ENCODE data around the gene MAP3K3. TPM values are rescaled to one million over a fixed set of nuclear protein-coding genes. Genes with fewer than 3 reads are reported as not detected.

Gene MAP3K3
- total RNA-seq, 1 experiment from 2014 or later = 8.7 TPM

- DNase-seq (ENCODE audit: extremely low read depth, low read depth) = no peak
Measured at GRCh38 chr17:63689479-63689878, 67.3 kb downstream of the MAP3K3 start.

GRCh38 chr17:63692195-63692816 is 70.1 kb downstream of the MAP3K3 start:
- no peak for DNase-seq (ENCODE audit: extremely low read depth, low read depth)

DNA sequence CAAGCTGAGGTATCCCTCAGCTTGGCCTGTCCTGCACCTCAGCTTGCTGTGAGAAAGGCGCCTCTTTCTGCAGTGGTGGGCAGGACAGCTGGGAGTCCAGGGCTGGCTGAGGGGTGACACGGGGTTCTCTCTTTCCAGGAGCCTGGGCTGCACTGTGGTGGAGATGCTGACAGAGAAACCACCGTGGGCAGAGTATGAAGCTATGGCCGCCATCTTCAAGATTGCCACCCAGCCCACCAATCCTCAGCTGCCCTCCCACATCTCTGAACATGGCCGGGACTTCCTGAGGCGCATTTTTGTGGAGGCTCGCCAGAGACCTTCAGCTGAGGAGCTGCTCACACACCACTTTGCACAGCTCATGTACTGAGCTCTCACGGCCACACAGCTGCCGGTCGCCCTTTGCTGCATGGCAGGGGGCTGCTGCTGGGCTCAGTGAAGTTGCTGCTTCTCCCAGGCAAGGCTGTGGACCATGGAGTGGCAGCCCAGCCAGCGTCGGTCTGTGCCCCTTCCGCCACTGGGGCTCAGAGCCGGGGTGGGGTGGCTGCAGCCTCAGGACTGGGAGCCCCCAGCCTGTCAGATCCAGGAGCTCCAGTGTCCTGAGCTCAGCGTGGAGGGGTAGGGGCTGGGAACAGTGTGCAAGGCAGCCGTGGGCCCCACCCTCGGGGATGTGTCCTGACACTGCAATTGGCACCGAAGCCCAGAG is 71.3 kb downstream of the MAP3K3 start:
- no peak for DNase-seq (ENCODE audit: extremely low read depth, low read depth)

DNA sequence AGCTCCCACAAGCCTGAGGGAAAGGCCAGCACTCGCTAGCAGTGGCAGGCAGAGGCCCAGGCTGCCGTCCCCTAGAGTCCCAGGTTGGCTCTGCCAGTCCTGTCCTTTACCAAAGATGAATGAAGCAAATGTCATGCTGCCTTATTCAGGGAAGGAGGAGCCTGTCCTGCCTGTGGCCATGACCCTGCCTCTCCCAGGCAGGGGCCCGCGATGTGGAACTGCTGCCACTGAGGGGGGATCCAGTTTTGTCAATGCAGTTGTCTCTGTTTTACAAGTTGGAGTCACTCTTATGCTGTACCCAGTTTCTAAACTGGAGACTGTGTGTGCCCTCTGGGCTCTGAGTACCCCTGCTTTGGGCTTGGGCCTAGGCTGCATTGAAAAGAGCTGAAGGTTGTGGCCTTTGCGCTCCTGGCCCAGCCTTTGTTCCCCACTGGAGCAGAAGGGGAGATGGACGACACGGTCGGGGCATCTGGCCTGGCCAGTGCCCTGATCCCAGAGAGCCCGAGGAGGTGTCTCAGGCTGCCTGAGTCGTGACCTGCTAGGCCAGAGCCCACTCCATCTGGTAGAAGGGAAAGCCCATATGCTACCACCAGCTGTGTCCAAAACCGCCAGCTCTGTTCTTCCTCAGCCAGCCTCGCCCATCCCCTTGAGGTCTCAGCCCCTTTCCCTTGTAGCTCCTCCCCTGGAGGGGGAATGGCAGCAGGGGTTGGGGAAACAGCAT is 72.2 kb downstream of the MAP3K3 start:
- DNase-seq (ENCODE audit: extremely low read depth, low read depth) = no peak

DNA sequence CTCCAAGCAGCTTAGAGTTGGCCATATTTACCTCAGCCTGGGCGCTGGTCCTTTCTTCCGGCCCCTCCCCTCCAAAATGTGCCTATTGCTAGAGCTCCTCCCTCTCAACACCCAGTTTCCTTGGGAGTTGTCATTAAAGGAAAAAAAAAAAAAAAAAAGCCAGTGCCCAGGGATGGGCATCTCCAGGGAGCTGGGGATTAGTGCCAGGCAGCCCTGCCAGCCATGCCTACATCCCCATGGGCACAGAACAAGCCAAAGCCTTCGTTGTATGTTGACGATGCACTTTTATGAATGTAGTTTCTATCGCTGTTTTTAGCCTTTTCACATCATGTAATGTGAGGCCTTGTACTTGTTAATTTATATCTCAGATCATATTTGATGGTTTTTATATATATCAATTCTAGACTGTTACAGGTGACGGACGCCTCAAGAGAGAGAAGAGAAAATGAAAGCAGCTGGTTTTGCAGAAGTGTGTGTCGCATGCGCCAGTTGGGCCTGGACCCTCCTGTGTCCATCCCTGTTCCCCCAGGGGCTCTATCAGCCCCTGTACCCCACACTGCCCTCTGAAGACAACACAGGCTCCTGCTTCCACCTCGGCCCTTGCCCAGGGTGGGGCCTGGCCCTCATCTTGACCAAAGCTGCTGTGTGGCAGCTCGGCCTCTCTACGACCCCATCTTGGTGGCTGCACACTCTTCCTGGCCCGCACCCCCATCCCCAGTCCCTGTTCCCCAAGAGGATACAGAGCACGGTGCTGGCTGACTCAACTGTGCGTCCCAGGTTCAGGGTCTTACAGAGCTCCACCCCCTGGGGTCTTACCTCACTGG is 72.9 kb downstream of the MAP3K3 start:
- DNase-seq (ENCODE audit: extremely low read depth, low read depth) = no peak

- DNase-seq (ENCODE audit: extremely low read depth, low read depth) = no peak
Measured at GRCh38 chr17:63695889-63696288, 73.7 kb downstream of the MAP3K3 start.

DNA sequence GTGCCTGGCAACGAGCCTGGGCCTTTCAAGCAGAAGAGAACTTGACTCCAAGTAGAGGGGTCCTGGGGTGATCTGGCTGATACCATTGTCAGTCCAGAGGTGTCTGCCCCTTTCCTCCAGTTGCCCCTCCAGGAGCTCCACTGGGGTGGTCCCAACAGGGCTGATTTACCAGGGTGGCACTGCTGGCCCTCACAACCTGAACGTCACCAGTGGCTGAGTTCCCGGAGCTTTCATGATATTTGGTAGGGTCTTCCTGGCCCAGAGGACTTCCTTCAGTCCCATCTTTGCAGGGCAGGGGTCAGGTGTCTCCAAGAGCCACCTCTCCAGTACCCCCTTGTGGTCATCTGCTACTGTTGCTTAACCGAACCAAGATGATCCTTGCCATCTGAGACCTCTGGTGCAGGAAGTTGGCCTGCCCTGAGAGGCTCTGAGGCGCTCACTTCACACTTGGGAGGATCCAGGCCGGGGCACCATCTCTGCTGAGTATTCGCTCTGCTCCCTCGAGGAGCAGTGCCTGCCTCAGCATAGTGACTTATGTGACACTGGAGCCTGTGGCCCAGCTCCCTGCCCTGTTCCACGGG is 74.3 kb downstream of the MAP3K3 start:
- no peak for DNase-seq (ENCODE audit: extremely low read depth, low read depth)

DNA sequence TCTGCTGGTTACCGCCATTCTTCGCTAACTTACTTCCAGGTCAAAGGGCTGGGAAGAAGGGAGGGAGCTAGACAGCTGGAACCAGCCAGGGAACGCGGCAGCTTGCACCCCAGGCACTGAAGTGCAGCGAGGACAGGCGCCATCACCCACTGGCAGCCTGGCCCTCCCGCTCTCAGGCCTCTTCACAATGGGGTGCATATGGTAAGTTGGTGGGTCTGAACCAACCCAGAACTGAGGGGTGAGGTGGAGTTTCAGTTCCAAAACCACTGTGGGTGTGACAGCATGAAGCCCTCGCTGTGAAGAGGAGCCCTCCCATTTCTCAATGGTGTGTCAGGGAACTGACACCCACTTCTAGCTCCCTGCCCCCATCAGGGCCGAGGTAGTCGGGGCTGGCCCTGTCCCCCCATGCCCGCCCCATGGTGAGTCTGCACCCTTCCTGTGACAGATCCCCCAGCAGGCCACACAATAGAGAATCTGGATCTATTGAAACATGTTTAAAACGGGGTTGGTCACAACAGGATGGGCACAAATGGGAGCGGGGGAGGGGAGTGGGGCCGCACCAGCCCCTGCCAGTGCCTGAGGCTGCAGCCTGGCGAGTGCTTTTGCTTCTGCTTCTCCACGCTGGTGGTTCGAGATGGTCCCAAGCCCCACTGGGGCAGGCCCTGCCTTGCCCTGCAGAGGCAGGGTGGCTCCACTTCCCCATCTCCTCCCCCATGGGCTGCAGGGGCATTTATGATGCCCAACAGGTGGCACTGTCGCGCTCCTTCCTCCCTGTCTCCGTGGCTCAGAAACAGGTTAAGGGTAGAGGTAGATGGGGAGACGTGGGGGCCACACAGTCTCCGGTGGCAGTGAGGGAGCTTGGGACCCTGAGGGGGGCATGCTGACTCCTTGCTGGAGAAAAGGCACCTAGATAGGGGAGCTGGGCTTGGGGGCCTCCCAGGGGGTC is 75.4 kb downstream of the MAP3K3 start:
- peak; percentile 36 for DNase-seq (ENCODE audit: extremely low read depth, low read depth)

- no peak for DNase-seq (ENCODE audit: extremely low read depth, low read depth)
Measured at GRCh38 chr17:63698381-63698885, 76.2 kb downstream of the MAP3K3 start.

DNA sequence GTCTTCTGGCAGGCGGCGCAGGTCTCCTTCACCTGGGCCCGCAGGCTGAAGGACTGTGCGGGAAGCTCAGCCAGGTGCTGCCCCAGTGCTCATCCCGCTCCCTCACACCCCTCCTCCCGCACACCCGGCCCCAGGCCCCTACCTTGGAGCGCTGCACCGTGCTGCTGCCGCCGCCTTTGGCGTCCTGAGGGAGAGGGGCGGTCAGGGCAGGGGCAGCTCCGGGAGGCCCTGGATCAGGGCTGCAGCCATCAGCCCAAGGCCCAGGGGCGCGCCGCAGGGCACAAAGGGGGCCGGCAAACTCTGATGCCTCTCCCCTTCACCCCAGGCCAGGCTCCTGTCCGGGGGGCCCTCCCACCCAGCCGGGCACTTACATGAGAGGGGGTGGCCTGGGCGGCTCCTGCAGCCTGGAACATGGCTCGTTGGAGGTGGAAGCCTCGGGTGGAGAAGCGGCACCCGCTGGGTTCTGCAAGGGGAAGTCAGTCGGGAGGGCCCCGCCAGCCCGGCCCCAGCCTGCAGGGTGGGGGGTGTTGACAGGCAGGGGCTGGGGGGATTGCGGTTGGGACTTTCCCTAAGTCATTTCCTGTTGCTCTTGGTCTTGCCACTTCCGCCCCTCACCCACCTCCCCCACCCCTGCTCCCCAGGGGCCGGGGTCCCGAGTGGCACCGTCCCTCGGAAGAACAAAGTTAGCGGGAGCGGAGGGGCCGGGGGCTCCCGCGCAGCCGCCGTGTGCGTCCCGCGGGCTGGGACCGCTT is 76.8 kb downstream of the MAP3K3 start:
- DNase-seq (ENCODE audit: extremely low read depth, low read depth) = no peak

- DNase-seq (ENCODE audit: extremely low read depth, low read depth) = no peak
Measured at GRCh38 chr17:63699638-63700527, 77.7 kb downstream of the MAP3K3 start, which contains the start of gene LIMD2. TSS of gene LIMD2 (minus strand) at chr17:63700125. CDS start at chr17:63699298, 827 bp downstream.

- DNase-seq (ENCODE audit: extremely low read depth, low read depth) = no peak
Measured at GRCh38 chr17:63700528-63701455, 78.6 kb downstream of the MAP3K3 start.

DNA sequence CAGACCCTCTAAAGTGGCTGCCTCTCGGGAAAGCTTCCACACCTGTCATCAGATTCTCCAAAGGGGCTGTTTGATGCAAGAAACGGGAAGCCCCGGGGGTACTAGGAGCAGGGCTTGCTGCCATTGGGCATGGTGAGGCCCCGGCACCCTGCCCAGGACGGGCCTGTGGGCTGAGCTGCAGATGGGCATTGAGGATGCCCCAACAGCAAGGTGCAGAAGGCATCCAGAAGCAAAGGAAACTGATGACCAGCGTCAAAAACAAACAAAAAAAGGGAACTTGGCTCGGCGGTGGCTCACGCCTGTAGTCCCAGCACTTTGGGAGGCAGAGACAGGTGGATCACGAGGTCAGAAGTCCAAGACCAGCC is 79.2 kb downstream of the MAP3K3 start:
- no peak for DNase-seq (ENCODE audit: extremely low read depth, low read depth)

- no peak for DNase-seq (ENCODE audit: extremely low read depth, low read depth)
Measured at GRCh38 chr17:63701868-63702720, 79.9 kb downstream of the MAP3K3 start.

- no peak for DNase-seq (ENCODE audit: extremely low read depth, low read depth)
Measured at GRCh38 chr17:63702721-63703015, 80.5 kb downstream of the MAP3K3 start.

- no peak for DNase-seq (ENCODE audit: extremely low read depth, low read depth)
Measured at GRCh38 chr17:63703029-63703428, 80.8 kb downstream of the MAP3K3 start.

Data from NCI-H460 (cell line).